IPS-18c (cell line): ENCODE data around the gene TPK1.

Experiments
- H3K4me3 ChIP-seq: 2 replicates; pipeline ENCODE4 v1.7.0; 2013; ENCODE audit warnings: low read depth, mild to moderate bottlenecking, low read length, moderate library complexity; ENCODE audit not compliant: insufficient read depth
- H3K9me3 ChIP-seq: one replicate; pipeline ENCODE4 v1.6.1; 2013; ENCODE audit warnings: mild to moderate bottlenecking, low read length, moderate library complexity; ENCODE audit not compliant: control insufficient read depth, insufficient read depth

Gene TPK1

DNA sequence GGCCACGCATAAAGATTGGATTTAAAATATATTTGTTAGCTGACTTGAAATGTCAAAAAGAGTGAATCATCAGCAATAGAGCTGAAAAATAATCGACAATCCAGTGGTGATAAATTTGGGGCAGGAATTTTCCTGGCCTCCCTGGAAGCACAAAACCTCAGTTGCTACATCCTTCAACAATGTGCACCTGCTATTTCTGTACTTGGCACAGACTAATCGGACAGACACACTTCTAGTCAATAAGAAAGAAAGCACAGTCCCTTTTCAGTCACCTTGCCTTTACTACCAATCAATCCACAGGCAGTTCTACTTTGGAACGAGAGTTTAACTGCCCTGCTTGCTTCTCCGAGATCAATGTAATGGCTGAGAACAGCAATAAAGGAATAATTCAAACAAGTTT, 335.6 kb downstream of the TPK1 start:
- no peak overlapping the region for H3K4me3 ChIP-seq
- no peaks in the 10 kb centered on the region for H3K9me3 ChIP-seq

DNA sequence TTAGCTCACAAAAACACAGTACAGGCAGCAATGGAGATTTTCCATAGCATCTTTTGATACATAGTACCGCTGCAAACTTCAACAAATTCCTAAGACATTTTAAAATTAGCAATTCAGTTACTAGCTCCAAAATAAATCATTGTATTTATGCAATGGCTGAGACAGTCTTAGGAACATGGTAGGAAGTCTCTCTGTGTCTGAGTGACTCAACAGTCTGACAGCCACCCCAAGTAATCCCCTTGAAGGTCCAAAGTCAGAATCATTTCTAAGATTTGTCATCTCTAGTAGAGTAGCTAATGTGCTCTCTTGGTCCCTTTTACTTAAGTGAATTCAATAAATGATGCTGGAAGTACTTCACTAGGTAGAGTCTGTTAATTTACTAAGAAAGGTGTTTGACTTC, 338.6 kb downstream of the TPK1 start:
- Histone ChIP-seq H3K9me3 (no peaks in the 10 kb centered on the region), H3K4me3 (no peak overlapping the region)

DNA sequence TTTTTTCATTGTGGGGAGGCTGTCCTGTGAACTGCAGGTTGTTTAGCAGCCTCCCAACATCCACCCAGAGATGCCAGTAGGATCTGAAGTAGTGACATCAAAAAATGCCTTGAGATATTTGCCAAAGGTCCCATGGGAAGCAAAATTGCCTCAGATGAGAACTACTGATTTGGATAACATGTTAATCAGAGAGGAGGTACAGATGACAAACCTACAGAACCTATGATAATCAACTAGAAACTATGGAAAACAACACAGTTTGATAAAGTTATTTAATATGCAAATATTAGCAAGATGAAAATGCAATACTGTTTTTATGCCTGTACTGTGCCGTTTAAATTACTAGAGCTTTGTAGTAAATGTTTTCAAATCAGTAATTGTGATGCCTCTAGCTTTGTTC, 341.5 kb downstream of the TPK1 start:
- Histone ChIP-seq H3K9me3 (no peaks in the 10 kb centered on the region), H3K4me3 (no peak overlapping the region)

DNA sequence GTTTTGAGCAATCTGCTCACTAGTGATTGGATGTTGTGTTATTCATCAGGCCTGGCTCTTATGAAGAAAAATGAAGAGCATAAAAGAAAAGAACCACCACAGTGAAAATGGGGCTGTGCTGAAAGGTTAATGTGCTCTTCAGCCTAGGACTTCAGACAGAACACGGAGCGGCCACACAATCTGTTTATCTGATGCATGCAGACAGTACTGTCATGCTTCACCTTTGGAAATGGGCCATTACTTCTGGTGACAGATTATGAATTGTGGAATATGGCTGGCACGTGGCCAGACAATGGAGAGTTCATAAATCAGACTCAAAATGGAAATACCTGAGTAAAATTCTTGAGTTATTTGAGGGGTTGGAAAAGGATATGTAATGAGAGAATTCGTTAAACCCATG, 346.3 kb downstream of the TPK1 start:
- Histone ChIP-seq H3K9me3 (no peaks in the 10 kb centered on the region), H3K4me3 (no peak overlapping the region)

DNA sequence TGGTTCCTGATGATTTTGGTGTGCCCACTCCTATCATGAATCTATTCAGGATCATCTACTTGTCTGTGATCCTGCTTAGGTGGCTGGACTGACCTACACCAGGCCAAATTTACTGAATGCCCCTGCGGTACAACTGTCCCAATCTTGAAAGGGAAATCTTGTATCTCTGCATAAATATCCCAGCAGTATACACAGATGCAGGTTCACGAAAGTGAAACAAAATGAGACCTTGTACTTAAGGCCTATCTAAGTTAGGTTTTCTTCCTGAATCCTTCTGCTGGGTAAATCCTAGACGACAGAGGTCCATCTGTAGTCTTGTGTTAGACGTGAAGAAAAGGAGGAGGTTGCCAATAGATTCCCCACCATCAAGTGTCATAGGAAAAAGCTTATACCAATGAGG, 346.9 kb downstream of the TPK1 start:
- H3K4me3 ChIP-seq = no peak overlapping the region
- H3K9me3 ChIP-seq = no peaks in the 10 kb centered on the region

DNA sequence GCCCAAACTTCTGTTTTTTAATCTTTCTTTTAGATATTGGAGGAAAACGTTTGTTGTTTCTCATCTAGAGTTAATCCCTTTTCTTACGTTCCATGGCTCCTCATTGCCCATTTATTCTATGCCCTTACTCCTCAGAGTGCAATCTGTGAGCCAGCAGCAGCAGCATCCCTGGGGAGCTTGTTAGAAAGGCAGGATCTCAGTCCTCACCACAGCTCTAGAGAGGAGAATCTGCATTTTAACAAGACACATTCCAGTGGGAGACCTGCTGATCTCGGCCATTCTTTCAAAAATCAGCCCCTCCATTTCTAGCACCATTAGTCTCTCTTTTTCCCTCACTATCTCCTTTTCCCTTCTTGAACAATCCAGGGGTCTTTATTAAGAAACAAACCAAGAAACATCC, 348.0 kb downstream of the TPK1 start:
- Histone ChIP-seq H3K4me3 (no peak overlapping the region), H3K9me3 (no peaks in the 10 kb centered on the region)

DNA sequence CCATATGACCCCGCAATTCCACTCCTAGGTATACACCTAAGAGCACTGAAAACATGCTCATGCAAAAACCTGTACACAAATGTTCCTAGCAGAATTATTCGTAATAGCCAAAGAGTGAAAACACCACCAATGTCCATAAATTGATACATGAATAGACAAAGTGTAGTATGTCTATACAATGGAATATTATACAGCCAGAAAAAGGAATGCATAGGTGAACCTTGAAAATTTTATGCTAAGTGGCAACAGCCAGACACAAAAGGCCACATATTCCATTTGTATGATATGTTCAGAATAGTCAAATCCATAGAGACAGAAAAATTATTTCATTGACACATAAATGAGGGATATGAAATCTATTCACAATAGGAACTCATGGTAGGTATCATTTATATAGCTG, 351.4 kb downstream of the TPK1 start:
- H3K9me3 ChIP-seq = no peaks in the 10 kb centered on the region
- H3K4me3 ChIP-seq = no peak overlapping the region

DNA sequence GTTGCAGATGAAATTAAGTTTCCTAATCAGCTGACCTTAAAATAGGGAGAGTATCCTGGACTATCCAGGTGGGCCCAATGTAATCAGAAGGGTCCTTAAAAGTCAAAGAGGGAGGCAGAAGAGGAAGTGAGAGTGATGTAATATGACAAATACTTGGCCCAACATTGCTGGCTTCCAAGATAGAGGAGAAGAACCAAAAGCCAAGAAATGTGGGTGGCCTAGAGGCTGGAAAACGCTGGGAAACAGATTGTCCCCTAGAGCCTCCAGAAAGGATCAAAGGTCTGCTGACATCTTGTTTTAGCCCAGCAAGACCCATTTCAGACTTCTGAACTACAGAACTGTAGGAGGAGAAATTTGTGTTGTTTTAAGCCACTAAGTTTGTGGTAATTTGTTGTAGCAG, 352.7 kb downstream of the TPK1 start:
- no peak overlapping the region for H3K4me3 ChIP-seq

DNA sequence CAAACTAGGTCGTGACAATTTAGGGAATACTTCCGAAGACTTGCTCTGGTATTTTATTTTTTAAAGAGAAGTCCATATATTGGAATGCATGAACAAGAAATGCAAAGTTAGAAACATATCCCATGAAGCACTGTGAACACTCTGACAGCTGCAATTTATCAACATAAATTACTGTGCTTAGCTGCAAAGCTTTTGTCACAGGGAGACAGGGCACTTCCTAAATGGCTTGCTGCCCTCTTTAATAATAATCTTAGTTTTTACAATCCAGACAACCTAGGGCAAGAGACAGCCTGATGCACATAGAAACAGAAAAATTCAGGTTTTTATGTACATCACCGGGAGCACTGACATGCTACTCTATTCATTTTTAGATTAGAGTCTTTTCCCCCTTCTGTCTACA, 354.0 kb downstream of the TPK1 start:
- Histone ChIP-seq H3K9me3 (no peaks in the 10 kb centered on the region), H3K4me3 (no peak overlapping the region)

More for the DNA sequence above, 352.7 kb downstream of the TPK1 start:
- H3K9me3 ChIP-seq = no peaks in the 10 kb centered on the region

DNA sequence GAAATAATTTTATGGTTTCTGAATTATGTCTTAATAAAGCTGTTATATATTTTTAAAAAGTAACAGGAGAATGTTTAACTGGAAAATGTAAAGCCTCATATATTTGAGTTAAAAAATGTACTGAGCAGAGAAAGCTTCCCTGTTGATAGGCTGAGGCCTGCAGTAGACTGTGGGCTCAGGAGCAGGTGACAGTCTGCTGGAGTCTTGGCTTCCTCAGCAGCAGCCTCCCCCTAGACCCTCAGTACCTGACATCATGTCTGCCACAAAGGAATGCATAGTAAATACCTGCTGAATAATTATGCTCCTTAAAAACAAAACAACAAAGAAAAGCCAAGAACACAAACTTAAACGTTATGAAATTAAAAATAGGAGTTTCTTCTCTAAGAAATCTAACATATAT, 358.5 kb downstream of the TPK1 start:
- no peak overlapping the region for H3K4me3 ChIP-seq
- no peaks in the 10 kb centered on the region for H3K9me3 ChIP-seq

DNA sequence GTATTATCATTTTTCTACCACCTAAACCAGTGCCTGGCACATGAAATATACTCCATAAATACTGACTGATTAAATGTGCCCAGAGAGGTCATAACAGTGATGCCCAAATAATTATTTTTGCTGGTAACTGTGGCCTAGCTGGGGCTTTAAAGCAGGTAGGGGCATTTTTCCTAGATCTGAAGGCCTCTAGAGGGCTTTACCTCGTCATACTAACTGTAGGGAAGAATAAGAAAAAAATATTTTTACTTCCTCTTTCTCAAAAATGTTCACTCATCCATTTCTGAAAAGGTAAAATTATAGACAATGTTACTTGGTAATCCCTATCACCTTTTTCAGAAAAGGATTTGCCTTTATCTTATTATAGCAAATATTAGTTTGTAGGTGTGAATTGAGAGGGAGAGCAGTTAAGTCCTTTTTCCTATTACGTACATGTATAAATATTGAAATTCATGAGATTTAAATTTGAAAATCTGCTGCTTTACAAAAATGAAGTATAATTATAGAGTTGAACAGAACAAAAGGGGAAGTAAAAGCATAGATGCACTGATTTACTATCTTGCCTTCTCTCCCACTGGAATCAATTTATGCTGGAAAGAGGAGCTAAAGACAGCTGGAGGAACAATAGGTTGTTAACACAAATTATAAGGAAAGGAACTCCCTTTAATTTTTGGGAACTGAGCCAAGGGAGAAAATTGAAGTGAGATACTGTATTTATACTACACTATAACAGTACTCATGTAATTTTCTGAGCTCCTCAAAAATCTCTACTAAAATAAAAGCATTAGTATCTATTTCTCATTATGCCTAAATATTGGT, 360.8 kb downstream of the TPK1 start:
- Histone ChIP-seq H3K4me3 (no peak overlapping the region), H3K9me3 (no peaks in the 10 kb centered on the region)

DNA sequence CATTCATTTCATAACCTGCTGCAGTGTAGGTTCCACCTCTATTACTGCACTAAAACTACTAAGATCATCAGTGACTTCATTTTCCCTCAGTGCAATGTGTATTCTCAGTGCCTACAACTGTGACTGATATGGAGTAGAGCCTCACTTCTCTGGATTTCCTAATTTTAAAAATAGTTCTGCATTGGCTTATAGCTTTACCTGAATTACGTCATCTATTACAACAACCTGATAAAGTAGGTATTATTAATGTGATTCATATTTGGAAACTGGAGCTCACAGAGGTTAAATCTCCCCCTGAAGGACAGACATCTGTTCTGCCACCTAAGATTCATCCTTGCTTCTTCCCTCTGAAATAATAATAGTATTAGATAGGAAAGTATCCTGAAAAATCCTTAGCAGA, 361.5 kb downstream of the TPK1 start:
- H3K9me3 ChIP-seq = no peaks in the 10 kb centered on the region

DNA sequence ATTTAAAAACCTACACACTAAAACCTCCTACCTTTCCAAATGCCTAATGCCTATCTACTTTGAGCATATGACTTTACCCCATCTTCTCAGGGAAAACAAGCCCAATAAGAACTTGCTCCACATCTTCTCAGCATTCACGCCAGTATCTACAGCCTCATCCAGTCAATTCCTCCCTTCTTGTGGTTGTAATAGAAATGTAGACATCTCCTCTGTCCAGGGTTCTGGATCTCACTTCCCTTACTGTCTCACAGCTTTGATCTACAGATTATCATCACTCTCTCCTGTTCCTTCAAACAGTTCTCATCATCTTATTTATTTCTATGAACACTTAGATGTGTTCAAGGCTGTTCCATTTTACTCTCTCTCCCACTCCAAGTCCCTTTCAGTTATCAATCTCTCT, 361.9 kb downstream of the TPK1 start:
- Histone ChIP-seq H3K9me3 (no peaks in the 10 kb centered on the region), H3K4me3 (no peak overlapping the region)

More for the DNA sequence above, 361.5 kb downstream of the TPK1 start:
- H3K4me3 ChIP-seq = no peak overlapping the region

DNA sequence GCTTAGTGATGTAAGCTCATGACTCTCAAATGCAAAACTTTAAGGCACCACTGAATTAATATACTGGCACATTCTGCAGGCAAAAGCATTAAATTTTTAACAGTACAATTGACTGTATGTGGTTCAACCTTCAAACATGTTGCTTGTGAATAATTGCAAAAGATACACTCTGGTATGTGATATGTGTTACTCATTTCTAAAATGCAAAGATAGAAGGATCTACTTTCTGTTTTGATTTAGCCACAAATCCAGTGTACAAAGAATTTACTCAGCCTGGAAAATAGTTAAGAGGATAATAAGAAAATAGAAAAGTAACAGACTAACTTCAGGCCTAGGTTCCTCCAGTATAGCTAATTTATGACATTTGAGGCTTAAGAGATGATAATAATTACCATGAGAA, 365.8 kb downstream of the TPK1 start:
- H3K4me3 ChIP-seq = no peak overlapping the region
- H3K9me3 ChIP-seq = no peaks in the 10 kb centered on the region

DNA sequence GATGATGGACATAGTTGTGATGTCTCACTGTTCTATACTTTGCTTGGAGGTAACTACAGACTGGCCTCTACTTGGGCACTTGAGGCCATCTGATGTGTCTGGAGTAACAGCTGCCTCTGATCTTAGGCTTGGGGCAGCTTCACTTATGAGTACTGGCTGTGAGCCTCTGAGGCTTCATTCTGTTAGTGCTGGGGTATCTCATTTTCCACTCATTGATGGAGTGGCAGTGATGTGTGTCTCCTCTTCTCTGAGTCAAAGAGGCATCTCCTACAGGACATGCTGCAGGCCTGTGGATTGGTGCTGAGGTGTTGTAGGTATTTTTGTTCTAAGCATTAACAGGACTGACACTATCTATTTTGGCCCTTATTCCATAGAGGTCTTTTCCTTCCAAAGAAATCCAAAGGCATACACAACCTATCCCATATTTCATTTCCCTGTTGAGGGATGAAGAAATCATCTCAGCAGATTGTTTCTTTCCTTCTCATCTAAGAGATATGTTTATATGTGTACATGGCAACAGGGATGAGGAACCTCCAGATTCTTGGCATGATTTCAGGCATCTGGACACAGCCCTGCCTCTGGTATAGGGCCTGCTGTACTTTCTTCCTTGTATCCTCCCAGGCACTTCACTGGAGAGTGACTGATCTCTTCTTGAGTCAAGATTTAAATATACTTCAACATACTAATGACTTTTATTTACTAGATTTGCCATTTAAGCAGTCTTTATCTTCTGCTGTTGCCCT, 366.7 kb downstream of the TPK1 start:
- Histone ChIP-seq H3K4me3 (no peak overlapping the region), H3K9me3 (no peaks in the 10 kb centered on the region)

DNA sequence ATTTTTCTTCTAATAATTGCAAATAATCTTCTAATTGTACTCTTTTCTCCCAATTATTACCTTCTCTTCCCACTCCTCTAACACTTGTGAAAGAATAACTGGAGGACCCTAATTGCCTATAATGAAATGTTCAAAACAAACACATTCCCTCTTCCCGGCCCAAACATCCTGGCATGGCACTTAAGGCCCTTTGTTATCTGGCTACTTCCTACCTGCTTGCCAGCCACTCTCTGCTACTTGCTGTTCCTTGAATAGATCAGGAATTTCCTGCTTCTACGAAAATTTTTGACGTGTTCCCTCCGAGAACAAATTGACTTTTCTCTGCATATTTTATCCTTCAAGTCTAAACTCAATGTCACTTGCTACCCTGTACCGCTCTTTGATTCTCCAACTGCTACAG, 376.2 kb downstream of the TPK1 start:
- H3K4me3 ChIP-seq = no peak overlapping the region
- H3K9me3 ChIP-seq = peaks cover 8% of the 10 kb centered on the region

DNA sequence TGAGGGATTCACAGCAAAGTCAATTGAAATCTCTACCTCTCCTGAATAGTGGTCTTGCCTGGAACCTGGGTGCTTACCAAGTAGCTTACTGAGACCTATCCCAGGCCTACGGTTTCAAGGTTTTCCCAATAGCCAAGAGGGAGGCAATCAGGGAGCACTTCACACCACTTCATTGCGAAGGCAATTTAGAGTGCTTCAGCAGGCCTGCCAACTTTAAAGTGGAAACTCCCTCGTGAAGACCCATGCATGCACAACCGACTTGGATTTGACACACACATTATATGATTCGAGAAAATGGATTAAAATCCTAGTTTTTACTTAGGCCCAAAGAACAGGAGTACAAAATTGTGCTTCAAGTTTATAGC, 380.8 kb downstream of the TPK1 start:
- peaks cover 6% of the 10 kb centered on the region for H3K9me3 ChIP-seq
- no peak overlapping the region for H3K4me3 ChIP-seq

DNA sequence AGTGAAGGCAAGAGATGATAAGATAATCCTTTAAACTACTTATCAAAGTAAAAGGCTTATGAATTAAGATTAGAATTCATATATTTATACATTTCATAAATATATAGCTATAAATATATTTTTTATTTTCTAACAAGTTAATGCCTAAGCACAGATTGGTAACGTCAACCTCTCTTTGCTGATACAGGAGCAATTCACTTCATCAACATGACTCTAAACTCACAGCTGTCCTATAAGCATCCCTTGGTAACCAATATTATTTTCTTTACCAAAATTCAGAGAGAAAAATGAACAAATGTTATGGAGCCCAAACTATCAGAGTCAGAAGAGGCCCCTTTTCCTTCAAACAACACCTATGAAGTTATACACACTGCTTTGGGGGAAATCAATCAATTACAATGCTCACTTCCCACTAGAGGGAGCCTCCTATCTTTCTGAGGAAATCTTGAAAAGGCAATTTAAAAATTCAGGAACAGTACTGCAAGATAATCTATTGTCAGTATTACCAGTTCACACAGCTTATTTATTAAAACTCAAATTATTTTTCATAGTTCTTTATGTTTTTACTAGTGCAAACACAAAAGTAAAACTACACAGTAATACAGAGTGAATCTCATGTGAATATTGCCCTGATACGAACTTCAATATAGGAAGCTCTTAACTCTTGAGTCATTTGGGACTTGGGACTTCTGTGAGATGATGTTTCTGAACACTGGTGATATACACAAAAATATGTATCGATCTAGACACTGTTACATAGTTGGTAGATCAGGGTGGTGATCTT, 381.4 kb downstream of the TPK1 start:
- Histone ChIP-seq H3K4me3 (no peak overlapping the region), H3K9me3 (peaks cover 6% of the 10 kb centered on the region)
